IMR-90 (cell line): ENCODE data around the gene SIM2. TPM values are rescaled to one million over a fixed set of nuclear protein-coding genes. Genes with fewer than 3 reads are reported as not detected.

Source experiments
- ATAC-seq: fragments of 200-7000 bp; cut with Tn5 transposase; 2 replicates; pipeline ENCODE4 v1.9.1; 2020; ENCODE audit warnings: low read depth, mild to moderate bottlenecking, moderate library complexity
- BruUV-seq: library from RNA; stranded (reverse); fragments of 400-500 nt; replicated peaks from 2 replicates; lab custom pipeline; 2021; lab: Mats Ljungman, UMichigan
- CTCF ChIA-PET: fragments of 300-600 bp; formaldehyde crosslinking; extraction: SDS; loops from one replicate; lab custom pipeline; 2021; ENCODE audit warnings: antibody characterized with exemption; lab: Yijun Ruan, JAX
- POLR2A ChIA-PET: fragments of 300-600 bp; sonication (Branson Sonifier 250); formaldehyde crosslinking; loops from one replicate; lab custom pipeline; 2022; ENCODE audit warnings: antibody characterized with exemption; ENCODE audit not compliant: unreplicated experiment; lab: Charles Lee
- DNase-seq: peaks from one replicate; pipeline ENCODE4 v3.0.0; 2013
- H2AFZ ChIP-seq: replicated peaks from 2 replicates; pipeline ENCODE3; 2013; ENCODE audit warnings: low read length, mild to moderate bottlenecking; ENCODE audit not compliant: poor library complexity
- H2AK5ac ChIP-seq: 2 replicates; pipeline ENCODE4 v1.6.1; 2013; ENCODE audit warnings: low read depth, low read length, inconsistent platforms
- H2AK9ac ChIP-seq: replicated peaks from 2 replicates; pipeline ENCODE3; 2013; ENCODE audit warnings: mild to moderate bottlenecking, low read depth, low read length, moderate library complexity; ENCODE audit not compliant: poor library complexity
- H2BK120ac ChIP-seq: 2 replicates; pipeline ENCODE4 v1.6.1; 2013; ENCODE audit warnings: low read depth, low read length, inconsistent platforms
- H2BK15ac ChIP-seq: 3 replicates; pipeline ENCODE4 v1.6.1; 2013; ENCODE audit warnings: low read depth, low read length, inconsistent platforms
- H2BK20ac ChIP-seq: 2 replicates; pipeline ENCODE4 v1.6.1; 2013; ENCODE audit warnings: low read depth, mild to moderate bottlenecking, inconsistent platforms, low read length, moderate library complexity
- H2BK5ac ChIP-seq: 2 replicates; pipeline ENCODE4 v1.6.1; 2013; ENCODE audit warnings: mild to moderate bottlenecking, low read depth, low read length, inconsistent platforms; ENCODE audit not compliant: poor library complexity, severe bottlenecking
- H3K14ac ChIP-seq: replicated peaks from 2 replicates; pipeline ENCODE4 v1.6.1; 2013; ENCODE audit warnings: low read depth, low read length, inconsistent platforms
- H3K18ac ChIP-seq: 2 replicates; pipeline ENCODE4 v1.6.1; 2013; ENCODE audit warnings: low read depth, low read length, control low read depth
- H3K23ac ChIP-seq: 2 replicates; pipeline ENCODE4 v1.6.1; 2013; ENCODE audit warnings: low read depth, low read length, inconsistent platforms
- H3K27ac ChIP-seq: 2 replicates; pipeline ENCODE4 v1.5.1; 2013; ENCODE audit warnings: mild to moderate bottlenecking, control low read depth, low read length; ENCODE audit not compliant: insufficient read depth
- H3K27me3 ChIP-seq: 2 replicates; pipeline ENCODE4 v1.6.1; 2013; ENCODE audit warnings: low read length; ENCODE audit not compliant: control insufficient read depth, insufficient read depth
- H3K36me3 ChIP-seq: 2 replicates; pipeline ENCODE4 v1.6.1; 2013; ENCODE audit warnings: low read length, mixed read lengths; ENCODE audit not compliant: control insufficient read depth, insufficient read depth
- H3K4ac ChIP-seq: 2 replicates; pipeline ENCODE4 v1.6.1; 2013; ENCODE audit warnings: low read depth, low read length, inconsistent platforms
- H3K4me1 ChIP-seq: 2 replicates; pipeline ENCODE4 v1.6.1; 2013; ENCODE audit warnings: low read length, mixed read lengths; ENCODE audit not compliant: control insufficient read depth, insufficient read depth
- H3K4me2 ChIP-seq: 2 replicates; pipeline ENCODE4 v1.6.1; 2013; ENCODE audit warnings: low read depth, mild to moderate bottlenecking, control low read depth, low read length, moderate library complexity
- H3K4me3 ChIP-seq: 2 replicates; pipeline ENCODE4 v1.5.1; 2013; ENCODE audit warnings: low read depth, mild to moderate bottlenecking, control low read depth, low read length, moderate library complexity; ENCODE audit not compliant: insufficient read depth
- H3K56ac ChIP-seq: 2 replicates; pipeline ENCODE4 v1.6.1; 2013; ENCODE audit warnings: low read length, inconsistent platforms; ENCODE audit not compliant: insufficient read depth; ENCODE audit errors: extremely low read depth
- H3K79me1 ChIP-seq, 2 experiments: 2 replicates each; pipeline ENCODE4 v1.6.1; 2013; ENCODE audit warnings: low read length in 2 of 2, inconsistent platforms in 1 of 2, low read depth in 1 of 2
- H3K9ac ChIP-seq: 2 replicates; pipeline ENCODE4 v1.6.1; 2013; ENCODE audit warnings: low read depth, low read length, control low read depth
- H3K9me1 ChIP-seq: 2 replicates; pipeline ENCODE4 v1.6.1; 2013; ENCODE audit warnings: low read length, inconsistent platforms; ENCODE audit not compliant: insufficient read depth
- H3K9me3 ChIP-seq: 2 replicates; pipeline ENCODE4 v1.6.1; 2013; ENCODE audit warnings: low read length; ENCODE audit not compliant: control insufficient read depth, insufficient read depth
- H4K20me1 ChIP-seq: 2 replicates; pipeline ENCODE4 v1.6.1; 2013; ENCODE audit warnings: low read length, inconsistent platforms; ENCODE audit not compliant: insufficient read depth
- H4K5ac ChIP-seq: 2 replicates; pipeline ENCODE4 v1.6.1; 2013; ENCODE audit warnings: mild to moderate bottlenecking, low read depth, low read length, control low read depth
- H4K8ac ChIP-seq, 2 experiments: 2 replicates each; pipeline ENCODE4 v1.6.1; 2013; ENCODE audit warnings: low read depth in 2 of 2, low read length in 2 of 2, control low read depth in 1 of 2, inconsistent platforms in 1 of 2
- H4K91ac ChIP-seq: 2 replicates; pipeline ENCODE4 v1.6.1; 2013; ENCODE audit warnings: low read depth, low read length, inconsistent platforms; ENCODE audit not compliant: insufficient read depth
- CTCF ChIP-seq: conservative IDR thresholded peaks from 2 replicates; pipeline ENCODE4 v1.5.1; 2012; ENCODE audit warnings: mild to moderate bottlenecking, low read depth, low read length, improper control_type of control experiment
- MAFK ChIP-seq: IDR thresholded peaks from 2 replicates; pipeline ENCODE4 v1.6.1; 2012; ENCODE audit warnings: low read depth, low read length, improper control_type of control experiment
- WGBS, 2 experiments: methylation state at CpG; one replicate each; pipeline versions ENCODE4 v1.1.5 to v1.1.7; 2013; ENCODE audit warnings: missing lambda C conversion rate in 2 of 2; ENCODE audit not compliant: insufficient read length in 1 of 2; ENCODE audit errors: extremely low coverage in 2 of 2; 5-methylcytosine and 5-hydroxymethylcytosine counted together
- dilution Hi-C: fragments of 300-500 bp; cut with HindIII; formaldehyde crosslinking; loops from one replicate; pipeline ENCODE4 v1.14.3; 2018; ENCODE audit warnings: low sequenced_read_pairs; ENCODE audit not compliant: unreplicated experiment
- in situ Hi-C: fragments of 300-500 bp; cut with MboI; formaldehyde crosslinking; loops from 3 replicates; pipeline ENCODE4 v1.14.3; 2019; ENCODE audit warnings: low sequenced_read_pairs, inconsistent platforms, mixed read lengths
- intact Hi-C: fragments of 100-400 bp; cut with micrococcal nuclease; formaldehyde crosslinking; loops from 2 replicates; pipeline ENCODE4 v1.10.0; 2022
- polyA plus RNA-seq, 3 experiments: library from polyadenylated mRNA; depleted of rRNA; stranded (reverse); fragments of >200 nt; gene quantifications; 2 replicates each; pipeline ENCODE4 v1.2.3, GENCODE V29; 2012; ENCODE audit warnings: low replicate concordance in 1 of 3
- total RNA-seq: library from RNA; depleted of rRNA; stranded (reverse); fragments of >200 nt; gene quantifications from 2 replicates; pipeline ENCODE4 v1.2.3, GENCODE V29; 2012

Gene SIM2
- total and polyA plus RNA-seq, 2 of the 4 experiments (the other 2 are of a cell fraction): 2.2 to 7.5 TPM

GRCh38 chr21:36716387-36716786 lies 17.5 kb downstream of the SIM2 start:
- H3K9me1 ChIP-seq: no peaks in the 10 kb centered on the region
- no TSS peak for BruUV-seq

More at GRCh38 chr21:36716387-36716786, 17.5 kb downstream of the SIM2 start:
- Histone ChIP-seq H3K14ac (no peak overlapping the region), H3K18ac (no peak overlapping the region), H3K4me1 (no peaks in the 10 kb centered on the region), H3K4me2 (no peak overlapping the region), H3K79me1 (no peaks in the 10 kb centered on the region; a peak in 1 of 4 replicates), H2AFZ (no peak overlapping the region), H4K20me1 (no peaks in the 10 kb centered on the region; the same call in 1 of the 2 replicates), H3K27me3 (peaks cover 60% of the 10 kb centered on the region), H3K56ac (no peak overlapping the region), H2AK5ac (no peak overlapping the region), H2BK5ac (no peak overlapping the region), H2BK20ac (no peak overlapping the region), H2BK15ac (no peak overlapping the region), H3K4me3 (no peak overlapping the region), H4K8ac (no peak overlapping the region), H3K27ac (no peak overlapping the region), H3K4ac (no peak overlapping the region), H4K91ac (no peak overlapping the region), H4K5ac (no peak overlapping the region), H3K23ac (no peak overlapping the region), H2AK9ac (no peak overlapping the region), H3K9ac (no peak overlapping the region), H2BK120ac (no peak overlapping the region), H3K36me3 (no peaks in the 10 kb centered on the region), H3K9me3 (no peaks in the 10 kb centered on the region)
- in situ Hi-C loops (no loop called here), intact Hi-C loops (no loop called here), dilution Hi-C loops (no loop called here)
- WGBS, 2 experiments: no CpG with 5 or more reads among the region's 2 CpGs
- POLR2A ChIA-PET: interaction anchor here (0.6 kb wide), 1 partner anchor 179 kb away, joined by 4 read pairs; no protein-coding TSS in a partner anchor
- DNase-seq: no peak
- no peak for ATAC-seq
- CTCF ChIA-PET: interaction anchor here (1.0 kb wide), 1 partner anchor 11 kb away, joined by 3 read pairs; no protein-coding TSS in a partner anchor
- TF ChIP-seq MAFK: peak; percentile 59
- TF ChIP-seq CTCF: no peak
